Fibroblast of skin of right biceps (primary cell): ENCODE data around the gene RARA.
A peak's percentile ranks its signal among the peaks of the same experiment; 100 is the strongest.

Experiments
- DNase-seq: peaks from one replicate; pipeline ENCODE4 v3.0.0-alpha.2; 2013

RARA gene

GRCh38 chr17:40309031-40309948 lies at the start of gene RARA:
Gene RARA, plus strand, starts transcription at chr17:40309180. Its CDS starts 22,039 bp downstream, at chr17:40331219.
- no peak for DNase-seq

GRCh38 chr17:40259505-40259904 lies 49.5 kb upstream of the RARA start:
- DNase-seq, result no peak

GRCh38 chr17:40260528-40260927 lies 48.5 kb upstream of the RARA start:
- no peak for DNase-seq

- no peak for DNase-seq
These were observed 44.4 kb upstream of the RARA start for GRCh38 chr17:40264458-40265185.

GRCh38 chr17:40265337-40265736 lies 43.6 kb upstream of the RARA start:
- no peak for DNase-seq

GRCh38 chr17:40266882-40267281 lies 42.1 kb upstream of the RARA start:
- no peak for DNase-seq

GRCh38 chr17:40268141-40268712 lies 40.8 kb upstream of the RARA start:
- DNase-seq, result no peak

- no peak for DNase-seq
These were observed 30.6 kb upstream of the RARA start for GRCh38 chr17:40278414-40278813.

GRCh38 chr17:40279402-40279801 lies 29.6 kb upstream of the RARA start:
- DNase-seq, result no peak

GRCh38 chr17:40281663-40282062 lies 27.3 kb upstream of the RARA start:
- peak; percentile 12 for DNase-seq

GRCh38 chr17:40283662-40284061 lies 25.3 kb upstream of the RARA start:
- peak; percentile 94 for DNase-seq

GRCh38 chr17:40284085-40284713 lies 24.8 kb upstream of the RARA start:
- peak; percentile 85 for DNase-seq

GRCh38 chr17:40286473-40286872 lies 22.5 kb upstream of the RARA start:
- DNase-seq, result no peak

- no peak for DNase-seq
These were observed 21.9 kb upstream of the RARA start for GRCh38 chr17:40287159-40287493.

GRCh38 chr17:40287494-40288369 lies 21.2 kb upstream of the RARA start, which contains the start of gene CDC6:
Gene CDC6, plus strand, starts transcription at chr17:40287879. Its CDS starts 1,542 bp downstream, at chr17:40289421.
- DNase-seq, result peak; percentile 100

- peak; percentile 84 for DNase-seq
These were observed 18.2 kb upstream of the RARA start for GRCh38 chr17:40290629-40291280.

- DNase-seq, result no peak
These were observed 17.7 kb upstream of the RARA start for GRCh38 chr17:40291281-40291664.

GRCh38 chr17:40293363-40293762 lies 15.6 kb upstream of the RARA start:
- DNase-seq, result no peak

- no peak for DNase-seq
These were observed 13.2 kb upstream of the RARA start for GRCh38 chr17:40295488-40296436.

- no peak for DNase-seq
These were observed 11.5 kb upstream of the RARA start for GRCh38 chr17:40297511-40297910.
